GM12801 (cell line): ENCODE data around the gene TENT4B.

Source experiments
- CTCF ChIP-seq: IDR thresholded peaks from one replicate; pipeline ENCODE4 v1.5.1; 2011; ENCODE audit warnings: control low read depth; ENCODE audit not compliant: insufficient read length; ENCODE audit errors: extremely low read depth

Gene TENT4B

DNA sequence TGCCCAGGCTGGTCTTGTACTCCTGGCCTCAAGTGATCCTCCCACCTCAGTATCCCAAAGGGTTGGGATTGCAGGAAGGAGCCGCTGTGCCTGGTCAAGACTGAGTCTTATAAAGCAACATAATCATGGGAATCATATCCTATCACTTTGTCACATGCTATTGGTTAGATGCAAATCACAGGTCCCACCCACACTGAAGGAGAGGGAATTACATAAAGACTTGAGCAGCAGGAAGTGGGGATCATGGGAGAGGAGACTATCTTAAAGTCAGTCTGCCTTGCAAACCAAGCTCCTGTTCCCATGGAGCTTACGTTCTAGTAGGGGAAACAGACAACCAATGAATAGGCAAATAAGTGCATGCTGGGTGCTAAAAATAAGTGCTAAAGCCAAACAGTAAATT lies 28.3 kb upstream of the TENT4B start:
- TF ChIP-seq CTCF = no peak

DNA sequence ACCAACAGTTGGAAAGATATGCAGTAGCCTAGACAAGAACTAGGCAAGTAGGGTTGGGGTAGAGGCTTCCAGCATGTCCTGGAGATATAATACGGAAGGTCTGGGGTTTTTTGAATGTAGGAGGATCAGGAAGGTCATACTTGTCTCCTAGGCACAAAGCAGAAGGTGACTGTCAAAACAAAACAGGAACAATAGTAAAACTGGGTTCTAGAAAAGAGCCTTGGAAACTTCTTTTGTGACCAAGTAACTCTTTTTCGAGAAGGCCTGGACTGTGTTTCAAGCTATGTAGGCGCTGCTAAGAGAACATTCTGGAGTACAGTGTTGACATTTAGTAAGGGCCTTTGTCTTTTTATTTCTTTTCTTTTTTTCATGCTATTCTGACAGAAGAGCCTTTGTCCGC lies 26.9 kb upstream of the TENT4B start:
- TF ChIP-seq CTCF = no peak

DNA sequence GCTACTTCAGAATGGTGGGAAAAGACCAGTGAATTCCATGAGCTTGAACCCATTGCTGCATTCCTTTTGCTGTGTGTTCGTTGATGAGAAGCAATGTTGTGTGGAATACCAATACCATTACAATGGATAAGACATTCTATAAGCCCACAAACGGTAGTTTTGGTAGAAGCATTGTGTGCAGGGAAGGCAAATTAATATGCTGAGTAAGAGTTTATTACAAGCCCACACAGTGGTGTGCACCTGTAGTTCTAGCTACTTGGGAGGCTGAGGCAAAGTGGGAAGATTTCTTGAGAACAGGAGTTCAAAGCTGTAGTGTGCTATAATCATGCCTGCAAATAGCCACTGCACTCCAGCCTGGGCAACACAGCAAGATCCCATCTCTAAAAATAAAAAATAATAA lies 19.9 kb upstream of the TENT4B start:
- no peak for TF ChIP-seq CTCF

DNA sequence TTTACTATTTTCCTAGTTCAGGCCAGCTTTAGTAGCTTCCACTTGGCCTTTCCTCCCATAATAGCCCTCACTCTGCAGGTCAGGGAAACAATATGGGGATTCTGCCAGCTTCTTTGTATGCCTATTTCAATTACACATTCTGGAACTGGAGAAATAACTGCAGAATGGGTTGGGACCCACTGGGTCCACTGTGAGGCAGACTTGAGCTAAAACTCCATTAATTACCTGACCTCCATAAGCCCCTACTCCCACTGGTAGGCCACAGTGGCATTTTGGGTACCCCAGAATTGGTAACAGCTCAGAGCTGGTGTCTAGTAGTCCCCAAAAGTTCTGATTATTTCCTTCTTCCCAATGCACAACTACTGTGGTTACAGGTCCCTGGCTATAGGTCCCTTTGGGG lies 16.7 kb upstream of the TENT4B start:
- TF ChIP-seq CTCF = no peak

- no peak for TF ChIP-seq CTCF
Measured at GRCh38 chr16:50137268-50137667, 15.8 kb upstream of the TENT4B start.

- TF ChIP-seq CTCF = no peak
Measured at GRCh38 chr16:50139580-50139979, 13.5 kb upstream of the TENT4B start.

GRCh38 chr16:50144211-50144610 lies 8.9 kb upstream of the TENT4B start:
- TF ChIP-seq CTCF = no peak
